GM18868 (cell line): ENCODE results near the gene SLCO2A1.
A peak's percentile ranks its signal among the peaks of the same experiment; 100 is the strongest.

Experiments
- ATAC-seq: cut with Tn5 transposase; IDR thresholded peaks from one replicate; pipeline ENCODE4 v1.9.1; 2021; ENCODE audit warnings: mild to moderate bottlenecking, moderate library complexity; ENCODE audit not compliant: unreplicated experiment

SLCO2A1 gene

DNA sequence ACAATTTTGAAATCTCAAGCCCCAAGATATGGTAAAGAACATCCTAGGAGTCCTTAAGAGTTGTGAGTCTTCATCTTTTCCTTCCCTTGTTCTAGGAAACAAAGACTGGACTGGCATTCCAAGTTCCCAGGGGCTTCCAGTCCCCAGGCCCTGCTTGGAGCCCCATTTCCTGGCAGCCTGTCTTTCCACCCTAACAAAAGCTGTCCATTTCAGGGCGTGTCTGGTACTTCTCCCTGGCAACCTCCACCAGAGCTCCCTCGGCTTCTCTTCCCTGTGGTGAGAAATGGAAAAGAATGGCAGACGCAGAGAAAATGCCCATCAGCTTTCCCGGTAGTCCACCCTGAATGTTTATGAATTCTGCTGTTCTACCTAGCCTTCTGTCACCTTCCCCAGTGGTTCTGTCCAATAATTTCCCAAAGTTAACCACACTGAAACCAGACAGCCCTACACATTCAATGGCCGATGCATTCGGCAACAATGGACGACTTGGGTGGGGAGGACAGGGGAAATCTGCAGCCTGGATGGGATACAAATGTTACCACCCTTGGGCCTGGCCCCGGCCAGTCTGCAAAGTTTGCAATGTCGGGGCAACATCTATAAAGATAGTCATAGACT is 140.9 kb downstream of the SLCO2A1 start:
- ATAC-seq, result no peak

DNA sequence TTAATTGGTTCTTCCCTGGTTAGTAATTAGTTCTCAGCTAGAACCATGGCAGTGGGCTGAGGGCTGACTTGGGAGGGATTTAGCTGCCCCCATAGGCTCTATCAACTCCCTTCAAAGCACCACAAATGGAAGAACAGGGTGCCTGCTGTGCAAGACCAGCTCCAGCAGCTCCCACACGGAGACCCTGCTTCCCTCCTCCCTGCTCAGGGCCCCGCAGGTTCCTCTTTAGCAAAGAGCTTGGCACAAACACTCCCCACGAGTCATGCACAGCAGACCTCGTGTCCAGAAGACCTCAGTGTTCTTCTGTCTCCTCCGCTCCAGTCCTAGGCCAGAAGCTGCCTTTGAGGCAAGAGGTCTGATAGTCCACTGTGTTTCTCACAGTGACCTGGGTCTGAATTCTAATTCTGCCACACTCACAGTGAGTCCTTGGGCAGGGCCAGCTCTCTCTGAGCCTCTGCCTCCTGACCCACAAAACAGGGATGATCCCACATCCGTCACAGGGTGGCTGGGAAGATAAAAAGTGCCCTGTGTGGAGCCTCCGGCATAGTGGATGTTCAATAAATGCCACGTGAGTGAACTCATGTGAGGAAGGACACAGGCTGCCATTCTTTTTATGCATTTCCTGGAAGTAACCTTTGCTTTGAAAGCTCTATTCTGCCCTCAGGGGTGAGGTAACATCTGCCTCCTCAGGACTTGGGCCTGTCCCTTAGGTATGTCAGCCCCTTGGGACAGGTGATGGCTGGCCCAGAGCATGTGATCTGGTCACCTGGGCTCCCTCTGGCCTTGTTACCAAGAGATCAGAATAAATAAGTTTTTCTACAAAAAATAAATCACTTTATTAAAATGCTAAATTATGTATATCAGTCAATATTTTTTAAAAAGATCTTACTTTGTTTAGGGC is 141.7 kb downstream of the SLCO2A1 start:
- no peak for ATAC-seq

DNA sequence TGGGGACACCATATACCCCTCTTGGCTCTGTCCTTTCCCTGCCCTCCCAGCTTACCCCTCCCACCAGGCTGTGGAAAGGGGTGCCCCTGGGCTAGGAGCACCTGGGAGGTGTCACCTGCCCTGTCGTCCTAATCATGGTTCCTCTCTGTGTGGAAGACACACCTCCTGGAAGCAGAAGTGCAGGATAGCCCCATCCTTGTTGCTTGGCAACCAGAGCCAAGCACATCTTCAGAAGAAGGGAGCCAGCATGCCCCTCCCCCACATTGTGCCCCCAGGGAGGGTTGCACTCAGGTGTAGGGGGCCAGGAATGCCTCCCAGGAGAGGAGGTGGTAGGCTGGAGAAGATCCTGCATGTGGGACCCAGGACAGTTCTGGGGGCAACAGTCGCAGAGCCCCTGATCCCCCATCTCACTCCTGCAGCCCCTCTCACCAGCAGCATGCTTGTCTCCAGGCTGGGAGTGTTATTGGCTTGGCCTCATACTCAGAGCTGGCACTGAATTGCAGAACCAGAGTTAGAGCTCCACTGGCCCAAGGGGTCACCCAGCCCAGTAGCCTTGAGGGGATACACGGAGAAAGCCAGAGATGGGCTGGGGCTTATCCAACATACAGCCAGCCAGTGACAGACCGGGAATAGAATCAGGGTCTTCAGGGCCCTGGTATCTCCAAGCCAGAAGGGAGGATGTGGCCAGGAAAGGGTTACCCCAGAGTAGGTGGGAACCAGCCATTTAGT is 142.5 kb downstream of the SLCO2A1 start:
- ATAC-seq, result no peak

DNA sequence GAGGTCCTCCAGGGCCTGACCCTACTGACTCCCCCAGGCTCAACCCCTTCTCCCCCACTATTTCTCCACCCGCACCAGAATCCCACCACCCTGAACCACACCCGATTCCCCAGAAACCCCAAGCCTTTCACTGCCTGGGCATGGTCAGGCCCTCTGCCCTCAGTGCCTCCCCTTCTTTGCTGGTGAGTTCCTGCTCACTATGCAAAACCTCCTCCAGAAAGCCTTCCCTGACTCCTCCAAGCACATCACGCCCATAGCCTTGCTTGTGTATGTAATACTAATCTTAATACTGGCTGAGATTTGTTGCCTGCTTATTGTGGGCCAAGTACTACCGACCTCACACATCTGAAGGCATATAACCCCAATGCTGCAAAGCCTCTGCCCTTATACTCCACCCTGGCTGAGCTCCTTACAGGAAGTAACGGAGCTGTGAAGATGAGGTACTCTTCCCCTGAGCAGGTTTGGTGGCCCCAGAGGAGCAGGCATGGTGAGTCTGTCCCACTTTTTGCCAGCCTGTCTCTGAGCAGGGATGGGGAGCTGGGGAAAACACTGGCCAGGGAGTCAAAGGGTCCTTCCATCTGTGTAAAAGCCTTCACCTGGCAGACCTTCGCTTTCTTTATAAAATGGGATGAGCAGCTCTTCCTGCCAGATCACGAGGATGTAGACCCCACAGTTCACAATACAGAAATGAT is 143.5 kb downstream of the SLCO2A1 start:
- ATAC-seq, result no peak

DNA sequence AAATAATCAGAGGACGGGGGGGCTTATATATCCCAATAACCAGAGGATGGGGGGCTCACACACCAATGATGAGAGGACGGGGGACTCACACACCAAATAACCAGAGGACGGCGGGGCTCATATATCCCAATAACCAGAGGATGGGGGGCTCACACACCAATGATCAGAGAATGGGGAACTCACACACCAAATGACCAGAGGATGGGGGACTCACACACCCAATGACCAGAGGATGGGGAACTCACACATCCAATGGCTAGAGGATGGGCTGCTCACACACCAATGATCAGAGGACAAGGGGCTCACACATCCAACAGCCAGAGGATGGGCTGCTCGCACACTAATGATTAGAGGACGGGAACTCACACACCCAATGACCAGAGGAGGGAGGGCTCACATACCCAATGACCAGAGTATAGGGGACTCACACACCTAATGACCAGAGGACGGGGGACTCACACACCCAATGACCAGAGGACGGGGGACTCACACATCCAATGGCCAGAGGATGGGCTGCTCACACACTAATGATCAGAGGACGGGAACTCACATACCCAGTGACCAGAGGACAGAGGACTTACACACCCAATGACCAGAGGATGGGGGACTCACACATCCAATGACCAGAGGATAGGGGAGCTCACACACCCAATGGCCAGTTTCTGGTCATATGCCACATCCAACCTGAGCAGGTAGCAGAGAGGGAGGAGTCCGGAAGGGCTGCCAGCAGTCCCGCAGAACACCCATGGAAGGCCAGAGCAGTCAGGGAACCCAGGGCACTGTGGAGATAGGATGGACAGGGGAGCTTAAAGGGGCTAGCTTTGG is 144.6 kb downstream of the SLCO2A1 start:
- no peak for ATAC-seq

DNA sequence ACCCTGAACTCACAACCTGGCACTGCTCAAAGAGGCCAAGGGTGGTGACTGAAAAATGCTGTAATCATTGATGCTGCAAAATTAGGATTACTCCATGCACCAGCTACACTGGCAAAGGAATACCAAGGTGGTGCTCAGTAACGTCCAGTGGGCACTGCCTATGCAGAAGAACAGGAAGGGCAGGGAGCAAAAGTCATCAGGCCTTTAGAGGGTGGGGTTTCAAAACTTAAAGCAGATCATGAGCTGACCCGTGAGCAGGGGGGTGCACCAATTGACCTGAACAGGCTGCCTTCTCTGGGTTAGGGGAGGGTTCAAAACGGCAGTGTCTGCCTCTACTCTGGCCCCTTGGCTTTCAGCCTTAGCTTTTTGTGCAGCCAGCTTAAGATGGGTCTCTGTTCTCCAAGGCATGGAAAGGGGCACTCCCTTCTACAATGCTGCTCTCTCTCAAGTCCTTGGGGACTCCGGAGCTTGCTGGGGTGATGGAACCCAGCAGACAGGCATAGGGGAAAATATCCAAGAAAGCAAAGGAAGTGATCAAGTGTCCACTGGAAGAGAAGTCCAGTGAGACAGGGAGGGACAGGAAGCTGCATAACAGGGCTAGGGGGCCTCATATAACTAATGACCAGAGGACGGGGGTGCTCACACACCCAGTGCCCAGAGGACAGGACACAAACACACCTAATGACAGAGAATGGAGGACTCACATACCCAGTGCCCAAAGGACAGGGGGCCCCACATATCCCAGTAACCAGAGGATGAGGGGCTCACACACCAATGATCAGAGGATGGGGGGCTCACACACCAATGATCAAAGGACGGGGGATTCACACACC is 145.5 kb downstream of the SLCO2A1 start:
- ATAC-seq, result no peak

DNA sequence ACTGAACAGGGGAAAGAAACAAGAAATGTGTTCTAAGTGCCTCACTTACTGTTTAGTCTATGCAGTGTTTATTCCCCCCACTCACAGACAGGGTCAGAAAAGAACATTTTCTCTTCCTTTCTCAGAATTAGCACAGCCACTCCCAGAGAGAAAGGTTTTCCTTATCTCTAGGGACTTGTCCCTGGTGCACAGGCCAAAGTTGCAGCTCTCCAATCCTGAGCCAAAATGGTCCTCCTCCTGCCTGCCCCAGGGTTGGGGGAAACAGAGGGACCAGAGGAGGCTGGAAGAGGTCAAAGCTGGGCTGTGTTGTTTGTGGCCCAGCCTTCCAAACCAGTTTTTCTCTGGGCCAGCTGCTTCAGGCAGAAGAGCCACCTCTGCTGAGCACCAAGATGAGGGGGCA is 146.1 kb downstream of the SLCO2A1 start:
- no peak for ATAC-seq

DNA sequence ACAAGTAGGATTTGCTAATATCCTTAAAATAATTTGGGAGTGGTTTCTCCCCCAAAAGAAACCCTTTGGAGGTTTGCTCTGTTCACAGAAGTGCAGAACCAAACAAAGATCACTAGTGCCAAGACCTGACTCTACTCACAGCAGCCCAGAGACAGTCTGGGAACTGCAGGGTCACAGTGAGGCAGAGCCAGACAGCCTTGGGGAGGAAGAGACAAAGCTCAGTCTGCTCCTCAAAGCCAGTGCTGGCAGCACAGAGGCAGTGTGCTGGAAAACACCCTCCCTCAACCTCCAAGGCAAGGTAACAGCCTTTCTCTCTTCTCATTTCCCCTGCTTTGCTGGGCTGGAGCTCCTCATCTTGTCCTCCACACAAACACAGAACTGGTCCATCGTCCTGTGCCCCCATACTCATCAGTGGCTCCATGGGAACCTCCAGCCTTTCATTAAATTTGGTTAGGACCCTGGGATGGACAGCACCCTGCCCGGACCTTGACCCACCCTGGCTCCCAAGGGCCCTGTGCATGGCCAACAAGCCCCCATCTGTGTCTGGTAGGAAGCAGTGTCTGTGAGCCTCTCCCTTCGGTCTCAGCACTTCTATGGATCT is 146.6 kb downstream of the SLCO2A1 start:
- ATAC-seq, result no peak

DNA sequence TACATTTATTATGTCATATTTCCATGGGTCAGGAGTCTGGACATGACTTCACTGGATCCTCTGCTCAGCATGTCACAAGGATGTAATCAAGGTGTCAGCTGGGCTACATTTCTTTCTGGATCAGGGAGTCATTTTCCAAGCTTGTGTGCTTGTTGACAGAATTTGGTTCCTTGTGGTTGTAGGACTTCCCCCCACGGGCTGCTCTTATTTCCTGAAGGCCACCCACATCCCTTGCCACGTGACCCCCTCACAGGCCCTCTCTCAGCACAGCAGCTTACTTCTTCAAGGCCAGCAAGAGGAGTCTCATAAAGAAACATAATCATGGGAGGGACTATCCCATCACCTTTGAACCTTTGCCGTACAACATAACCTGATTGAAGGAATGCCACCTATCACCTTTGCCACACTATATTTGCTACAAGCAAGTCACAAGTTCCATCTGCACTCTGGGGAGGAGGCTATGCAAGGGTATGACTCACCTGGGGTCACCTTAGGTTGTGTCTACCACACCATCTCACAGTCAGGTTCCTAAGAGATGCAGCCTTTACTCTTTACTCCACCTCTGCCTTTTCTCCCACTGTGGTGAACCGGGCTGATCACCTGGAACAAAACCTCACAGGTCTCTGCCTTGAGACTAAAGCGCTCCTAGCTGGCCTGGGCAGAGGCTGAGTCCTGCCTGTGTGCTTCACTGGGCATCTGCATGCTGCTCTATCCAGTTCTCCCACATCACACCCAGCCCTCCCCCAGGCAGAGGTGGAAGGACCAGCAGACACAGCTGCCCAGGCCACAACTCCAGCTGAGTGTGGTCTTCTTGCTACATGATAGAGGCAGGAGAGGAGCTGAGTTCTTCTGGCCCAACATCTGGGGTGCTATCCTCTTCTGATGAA is 147.5 kb downstream of the SLCO2A1 start:
- ATAC-seq, result no peak

DNA sequence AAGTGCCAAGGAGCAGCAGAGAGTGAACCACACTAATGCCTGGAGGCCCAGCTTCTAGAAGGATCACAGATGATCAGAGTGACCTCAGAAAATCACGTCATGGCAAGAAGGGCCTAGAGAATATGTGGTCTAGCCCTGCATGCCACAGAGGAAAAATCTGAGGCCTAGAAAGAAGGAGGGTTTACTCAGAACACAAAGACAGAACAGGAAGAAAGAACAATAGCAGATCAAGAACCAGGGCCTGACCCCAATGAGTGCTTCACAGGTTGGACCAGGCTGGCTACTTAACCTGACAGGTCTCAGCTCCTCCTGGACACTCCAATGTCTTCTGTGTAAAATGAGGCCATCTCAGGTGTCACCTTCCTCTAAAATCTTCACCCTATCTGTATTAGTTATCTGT is 148.2 kb downstream of the SLCO2A1 start:
- no peak for ATAC-seq

DNA sequence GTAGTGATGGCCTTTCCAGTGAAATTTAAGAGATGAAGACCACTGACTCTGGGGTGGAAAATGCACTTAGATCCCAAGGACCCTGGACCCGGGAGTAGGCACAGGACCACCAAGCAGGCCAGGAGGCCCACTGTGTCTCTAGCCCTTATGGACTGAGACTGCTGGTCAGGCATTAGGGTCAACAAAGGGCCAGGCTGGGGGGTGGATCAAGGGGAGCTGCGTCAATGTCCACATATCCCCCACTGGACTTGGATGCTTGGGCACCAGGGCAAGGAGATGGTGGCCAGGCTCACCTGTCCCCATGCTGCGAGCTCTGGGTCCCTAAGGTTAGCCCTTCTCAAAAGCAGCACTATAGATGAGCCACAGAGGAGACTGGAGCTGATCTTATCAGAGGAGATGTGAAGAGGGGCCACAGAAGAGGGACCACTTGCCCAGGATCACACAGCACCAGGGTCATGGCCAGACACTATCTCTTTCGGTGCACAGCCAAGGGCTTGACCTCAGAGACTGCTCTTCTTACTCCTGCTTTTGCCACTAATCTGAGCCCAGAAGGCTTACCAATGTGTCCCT is 148.8 kb downstream of the SLCO2A1 start:
- no peak for ATAC-seq

DNA sequence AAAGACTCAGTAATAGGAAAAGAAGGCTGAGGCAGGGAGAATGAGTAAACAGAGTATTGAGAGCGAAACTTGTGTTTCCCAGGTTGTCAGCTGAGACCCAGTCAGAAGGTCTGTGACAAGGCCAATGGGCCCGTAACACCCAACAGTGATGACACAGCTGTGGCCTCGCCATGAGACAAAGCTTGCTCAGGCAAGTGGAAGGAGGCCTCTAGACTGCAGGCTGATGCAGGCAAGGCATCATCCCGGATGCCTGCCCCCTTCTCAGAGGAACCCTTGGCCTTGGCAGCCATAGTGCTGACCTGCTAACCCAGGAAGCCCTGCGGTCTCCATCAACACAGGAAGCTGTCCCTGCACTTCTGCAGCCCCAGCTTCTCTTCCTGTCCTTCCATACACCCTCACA is 149.4 kb downstream of the SLCO2A1 start:
- ATAC-seq, result peak; percentile 62

DNA sequence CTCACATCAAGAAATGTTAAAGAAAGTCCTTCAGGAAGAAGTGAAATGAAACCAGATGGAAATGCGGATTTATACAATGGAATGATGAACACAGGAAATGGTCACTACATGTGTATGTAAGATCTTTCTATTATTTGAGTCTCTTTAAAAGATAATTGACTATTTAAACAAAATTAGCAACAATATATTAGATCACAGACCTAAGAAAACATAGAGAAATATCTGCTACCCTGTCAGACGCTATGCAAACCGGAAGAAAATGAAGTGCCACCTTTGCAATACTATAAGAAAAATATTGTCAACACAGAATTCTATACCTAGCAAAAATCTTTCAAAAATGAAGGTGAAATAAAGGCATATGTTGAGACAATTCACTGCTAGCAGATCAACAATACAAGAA is 151.2 kb downstream of the SLCO2A1 start:
- no peak for ATAC-seq
